HG02759 (cell line): ENCODE measurements around the gene VPS54.
"Not testable (repeated sequence)": the region's sequence is repeated elsewhere in the genome, so short reads cannot be mapped to it uniquely, and the experiment has no call there.

Source experiments
- ATAC-seq: cut with Tn5 transposase; IDR thresholded peaks from one replicate; pipeline ENCODE4 v1.9.1; 2021; ENCODE audit warnings: mild to moderate bottlenecking, moderate library complexity; ENCODE audit not compliant: unreplicated experiment

The VPS54 gene

GRCh38 chr2:63874204-63875130 lies 144.8 kb downstream of the VPS54 start:
- ATAC-seq: no peak

DNA sequence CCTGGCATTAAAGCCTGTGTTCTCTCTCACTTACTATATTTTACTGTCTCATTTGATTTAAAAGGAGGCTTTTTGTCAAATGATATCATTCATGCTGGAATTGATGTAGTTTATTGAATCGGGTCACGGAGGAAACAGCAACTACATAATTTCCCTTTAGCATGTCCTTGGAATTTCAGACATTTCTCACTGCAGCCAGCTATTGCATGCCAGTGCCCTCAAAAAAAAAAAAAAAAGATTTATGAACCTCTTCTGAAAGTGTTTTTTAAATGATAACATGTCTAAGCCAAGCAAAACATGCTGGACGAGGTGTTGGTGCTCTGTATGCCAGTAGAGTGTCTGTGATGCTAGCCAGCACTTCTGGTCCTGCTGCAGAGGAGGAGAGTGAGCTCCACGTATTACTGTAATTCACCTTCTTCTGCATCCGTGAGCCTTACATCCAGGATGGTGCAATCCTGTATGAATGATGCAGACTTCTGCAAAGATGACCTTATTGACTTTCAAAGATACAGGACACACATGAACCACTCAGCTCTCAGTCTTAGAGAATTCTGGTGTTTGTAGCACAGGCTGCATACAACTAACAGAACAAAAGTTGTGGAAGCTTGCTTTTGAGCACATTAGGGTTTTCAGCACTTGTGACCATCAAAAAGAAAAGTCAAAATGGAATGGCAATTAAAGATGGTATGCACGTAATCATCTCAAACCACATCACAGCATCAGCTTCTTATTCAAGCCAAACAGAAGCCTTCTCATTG lies 146.5 kb downstream of the VPS54 start:
- no peak for ATAC-seq

GRCh38 chr2:63871864-63872263 lies 147.4 kb downstream of the VPS54 start:
- ATAC-seq: no peak

DNA sequence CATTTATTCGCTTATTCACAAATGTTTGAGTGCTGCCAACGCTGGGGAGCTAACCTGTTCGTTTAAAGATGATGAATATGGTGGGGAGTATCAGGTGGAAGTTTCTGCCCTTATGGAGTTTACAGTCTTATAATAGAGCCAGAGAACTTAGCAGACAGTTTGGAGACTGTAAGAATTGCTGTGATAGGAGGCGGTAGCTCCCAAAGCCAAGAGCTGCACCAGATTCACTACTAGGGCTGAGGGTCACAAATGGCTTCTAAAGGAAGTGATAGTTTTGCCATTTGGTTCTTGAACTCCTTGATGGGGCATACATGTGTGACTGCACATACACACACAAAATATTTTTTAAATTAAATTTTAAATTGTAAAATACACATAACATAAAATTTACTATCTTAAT lies 148.5 kb downstream of the VPS54 start:
- ATAC-seq: no peak

- no peak for ATAC-seq
These were observed 153.1 kb downstream of the VPS54 start for GRCh38 chr2:63866009-63866709.

- no peak for ATAC-seq
These were observed 153.9 kb downstream of the VPS54 start for GRCh38 chr2:63865159-63865799.

GRCh38 chr2:63863707-63864106 lies 155.5 kb downstream of the VPS54 start:
- no peak for ATAC-seq

- ATAC-seq: no peak
These were observed 156.4 kb downstream of the VPS54 start for GRCh38 chr2:63862806-63863205.

- peak; percentile 61 for ATAC-seq
These were observed 157.9 kb downstream of the VPS54 start for GRCh38 chr2:63861220-63861822.

DNA sequence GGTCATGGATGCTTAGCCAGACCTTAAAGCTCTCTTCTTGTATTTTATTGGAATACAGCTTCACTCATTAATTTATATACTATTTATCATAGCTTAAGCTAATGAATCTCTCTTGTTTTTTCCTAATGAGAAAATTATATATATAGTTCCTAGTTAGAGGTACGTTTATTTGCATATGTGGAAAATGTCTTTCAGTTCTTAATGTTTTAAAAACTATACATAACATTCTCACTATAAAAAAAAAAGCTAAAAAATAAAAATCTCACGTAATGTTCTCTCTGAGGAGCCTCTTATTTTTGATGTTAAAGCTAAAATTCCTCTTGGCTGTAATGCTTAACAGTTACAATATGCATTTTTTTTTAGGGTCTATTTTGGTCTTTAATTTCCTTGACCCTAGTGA lies 160.9 kb downstream of the VPS54 start:
- no peak for ATAC-seq

DNA sequence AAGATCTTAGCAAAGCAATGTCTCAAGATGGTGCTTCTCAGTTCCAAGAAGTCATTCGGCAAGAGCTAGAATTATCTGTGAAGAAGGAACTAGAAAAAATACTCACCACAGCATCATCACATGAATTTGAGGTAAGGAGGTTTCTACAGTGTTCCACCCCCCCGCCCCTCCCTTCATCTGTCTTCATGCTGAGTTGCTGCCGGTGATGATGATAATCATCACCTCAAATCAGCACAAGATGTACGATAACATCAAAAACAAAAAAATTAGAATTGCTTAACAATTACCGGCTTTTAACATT lies 163.0 kb downstream of the VPS54 start:
- ATAC-seq: no peak

- ATAC-seq: no peak
These were observed 163.6 kb downstream of the VPS54 start for GRCh38 chr2:63855418-63856302.

- no peak for ATAC-seq
These were observed 165.5 kb downstream of the VPS54 start for GRCh38 chr2:63853527-63854310.

DNA sequence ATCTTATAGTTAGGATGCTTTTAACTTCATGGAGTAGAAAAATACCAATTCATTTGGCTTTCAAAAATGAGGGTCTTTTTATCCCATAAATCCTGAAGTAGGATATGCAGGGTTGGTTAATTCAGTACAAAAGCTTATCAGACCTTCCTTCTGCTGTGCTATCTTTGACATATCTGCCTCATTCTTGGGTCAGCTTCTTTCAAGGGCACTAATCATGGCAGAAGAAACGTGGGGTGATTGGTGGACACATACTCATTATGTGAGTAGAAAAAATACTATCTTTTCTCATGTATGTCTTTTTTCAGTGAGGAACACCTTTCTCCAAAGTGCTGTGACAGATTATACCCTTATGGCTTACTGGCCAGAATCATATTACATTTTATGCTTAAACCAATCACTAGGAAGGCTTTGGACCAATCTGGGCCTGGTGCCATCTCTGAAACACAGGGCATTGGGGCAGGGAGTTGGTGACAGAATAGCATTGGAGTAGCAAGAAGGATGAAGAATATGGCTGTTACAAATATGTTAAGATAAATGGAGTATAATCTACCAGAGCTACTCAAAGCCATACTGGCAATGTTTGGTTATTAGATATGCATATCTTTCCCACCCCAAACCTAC lies 167.4 kb downstream of the VPS54 start:
- ATAC-seq: no peak

DNA sequence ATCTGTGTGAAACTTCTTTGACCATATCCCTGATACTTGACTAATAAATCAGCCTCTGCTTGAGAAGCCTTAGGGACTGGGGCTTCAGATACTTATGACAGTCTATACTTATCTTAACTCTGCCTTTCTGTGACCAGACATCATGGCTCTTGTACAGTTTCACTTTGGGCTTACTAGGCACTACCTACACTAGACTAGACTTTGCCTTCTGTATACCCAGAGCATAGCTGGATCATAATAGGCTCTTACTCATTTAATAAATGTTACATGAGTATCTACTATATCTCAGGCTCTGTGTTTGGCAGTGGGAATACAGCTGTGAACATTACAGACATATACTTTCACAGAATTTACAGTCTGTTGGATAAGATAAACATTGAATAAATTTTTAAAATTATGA lies 168.6 kb downstream of the VPS54 start:
- ATAC-seq: no peak

DNA sequence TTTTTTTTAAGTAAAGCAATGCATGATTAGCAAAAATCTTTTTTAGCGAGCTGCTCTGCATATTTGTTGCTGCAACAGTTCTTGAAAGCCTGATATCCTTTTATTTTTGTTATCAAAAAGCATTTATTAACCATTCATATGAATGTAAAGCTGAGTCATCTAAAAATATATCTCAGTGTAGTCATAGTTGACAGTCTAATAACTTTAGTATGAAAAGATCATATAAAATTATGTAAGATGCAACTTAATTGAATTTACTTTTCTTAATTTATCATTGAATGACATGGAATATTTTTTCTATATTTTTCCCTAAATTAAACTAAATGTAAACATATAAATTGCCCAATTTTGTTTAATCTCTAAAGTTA lies 169.0 kb downstream of the VPS54 start:
- no peak for ATAC-seq

GRCh38 chr2:63849381-63850203 lies 169.6 kb downstream of the VPS54 start:
- no peak for ATAC-seq

DNA sequence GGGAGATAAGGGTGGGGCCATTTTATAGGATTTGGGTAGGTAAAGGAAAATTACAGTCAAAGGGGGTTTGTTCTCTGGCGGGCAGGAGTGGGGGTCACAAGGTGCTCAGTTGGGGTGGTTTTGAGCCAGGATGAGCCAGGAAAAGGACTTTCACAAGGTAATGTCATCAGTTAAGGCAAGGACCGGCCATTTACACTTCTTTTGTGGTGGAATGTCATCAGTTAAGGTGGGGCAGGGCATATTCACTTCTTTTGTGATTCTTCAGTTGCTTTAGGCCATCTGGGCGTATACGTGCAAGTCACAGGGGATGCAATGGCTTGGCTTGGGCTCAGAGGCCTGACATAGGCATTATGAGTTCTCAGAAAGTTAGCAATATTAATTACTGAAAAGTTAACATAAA lies 171.7 kb downstream of the VPS54 start:
- ATAC-seq: not testable (repeated sequence)
